ENCODE measurements around the gene CEND1. TPM values are rescaled to one million over a fixed set of nuclear protein-coding genes. Genes with fewer than 3 reads are reported as not detected.

Gene CEND1
- 0.65 TPM for total RNA-seq
- long read RNA-seq = 0 reads

DNA sequence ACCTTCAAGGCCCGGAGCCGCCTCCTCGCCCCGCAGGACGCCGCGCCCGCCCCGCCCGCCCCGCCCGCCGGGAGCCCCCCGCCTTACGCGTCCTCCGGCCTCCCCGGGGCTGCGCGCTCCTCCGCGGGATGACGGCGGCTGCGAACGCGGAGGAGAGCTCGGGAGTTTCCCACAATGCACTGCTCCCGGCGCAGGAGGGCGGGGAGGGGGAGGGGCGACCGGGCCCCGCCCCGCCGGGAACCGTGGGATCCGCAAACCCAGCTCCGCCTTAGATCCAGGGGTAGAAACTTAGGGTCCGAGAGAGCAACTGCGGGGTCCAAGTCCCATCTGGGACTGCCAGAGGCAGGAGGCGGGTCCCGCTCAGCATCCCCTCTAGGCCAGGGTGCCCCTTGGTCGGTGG is at the start of gene CEND1:
TSS of gene CEND1 (minus strand) at position 148 of the 400 bp plus-strand sequence. CDS start 1,514 bp downstream, outside the sequence.
- intact Hi-C loops (cut with DNase I) = no loop called here
- DNase-seq (ENCODE audit: low spot score) = no peak

DNA sequence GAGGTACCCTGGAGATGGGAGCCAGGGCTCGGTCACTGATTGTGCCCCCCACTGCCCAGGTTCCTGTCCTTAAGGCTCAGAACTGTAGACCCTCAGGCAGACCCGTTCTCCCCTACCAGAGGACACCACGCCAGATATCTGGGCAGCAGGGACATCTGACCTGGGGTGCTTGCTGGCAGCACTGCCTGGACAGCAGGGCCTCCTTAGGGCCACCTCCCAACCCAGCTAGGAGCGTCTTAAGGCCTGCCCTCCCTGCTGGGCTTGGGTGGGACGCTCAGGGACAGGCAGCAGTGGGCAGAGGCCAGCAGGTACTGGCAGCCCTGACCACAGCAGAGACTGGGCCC is 49.4 kb upstream of the CEND1 start:
- intact Hi-C loops (cut with DNase I) = no loop called here
- DNase-seq (ENCODE audit: low spot score) = no peak

DNA sequence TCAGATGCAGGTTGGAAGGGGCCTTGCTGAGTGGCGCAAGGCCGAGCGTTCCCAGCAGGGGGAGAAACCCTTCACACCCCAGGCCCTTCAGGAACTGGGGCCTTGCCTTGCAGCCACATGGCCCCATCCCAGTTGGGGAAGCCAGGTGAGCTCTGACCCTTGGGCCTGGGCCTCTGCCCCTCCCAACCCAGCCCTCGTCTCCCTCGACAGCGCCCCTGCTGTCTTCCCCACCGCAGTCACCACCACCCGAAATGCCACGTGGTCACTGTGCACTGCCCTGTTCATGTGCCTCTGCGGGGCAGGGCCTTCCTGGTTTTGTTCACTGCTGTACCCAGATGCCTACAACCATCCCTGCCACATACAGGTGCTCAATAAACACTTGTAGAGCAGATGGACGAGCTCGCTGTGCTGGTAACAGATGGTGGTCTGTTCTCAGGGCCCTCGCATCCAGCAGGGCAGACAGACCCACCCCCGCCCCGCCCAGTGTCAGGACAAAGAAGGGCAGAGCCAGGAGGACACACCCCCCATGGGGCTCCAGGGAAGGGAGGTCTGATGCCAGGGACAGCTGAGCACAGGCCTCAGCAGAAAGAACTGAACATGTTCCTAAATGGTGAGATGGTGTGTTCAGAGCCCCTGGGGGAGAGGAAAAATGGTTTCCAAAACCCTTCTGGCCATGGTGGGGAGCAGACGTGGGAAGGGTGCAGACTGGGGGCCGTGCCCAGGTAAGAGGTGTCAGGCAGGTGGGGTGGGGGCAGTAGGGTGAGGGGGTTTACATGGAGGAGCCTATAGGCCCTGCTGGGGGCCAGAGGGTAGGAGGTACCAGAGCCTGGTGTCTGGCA is 48.8 kb upstream of the CEND1 start:
- intact Hi-C loops (cut with DNase I) = no loop called here
- no peak for DNase-seq (ENCODE audit: low spot score)

DNA sequence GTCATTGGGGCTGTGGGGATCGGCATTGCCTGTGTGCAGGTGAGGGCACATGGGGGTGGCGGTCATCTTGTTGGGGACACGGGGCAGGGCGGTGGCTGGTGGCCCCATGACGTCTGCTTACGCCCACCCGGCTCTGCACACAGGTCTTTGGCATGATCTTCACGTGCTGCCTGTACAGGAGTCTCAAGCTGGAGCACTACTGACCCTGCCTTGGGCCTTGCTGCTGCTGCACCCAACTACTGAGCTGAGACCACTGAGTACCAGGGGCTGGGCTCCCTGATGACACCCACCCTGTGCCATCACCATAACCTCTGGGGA is 48.1 kb upstream of the CEND1 start:
- DNase-seq (ENCODE audit: low spot score) = no peak
- intact Hi-C loops (cut with DNase I) = no loop called here

DNA sequence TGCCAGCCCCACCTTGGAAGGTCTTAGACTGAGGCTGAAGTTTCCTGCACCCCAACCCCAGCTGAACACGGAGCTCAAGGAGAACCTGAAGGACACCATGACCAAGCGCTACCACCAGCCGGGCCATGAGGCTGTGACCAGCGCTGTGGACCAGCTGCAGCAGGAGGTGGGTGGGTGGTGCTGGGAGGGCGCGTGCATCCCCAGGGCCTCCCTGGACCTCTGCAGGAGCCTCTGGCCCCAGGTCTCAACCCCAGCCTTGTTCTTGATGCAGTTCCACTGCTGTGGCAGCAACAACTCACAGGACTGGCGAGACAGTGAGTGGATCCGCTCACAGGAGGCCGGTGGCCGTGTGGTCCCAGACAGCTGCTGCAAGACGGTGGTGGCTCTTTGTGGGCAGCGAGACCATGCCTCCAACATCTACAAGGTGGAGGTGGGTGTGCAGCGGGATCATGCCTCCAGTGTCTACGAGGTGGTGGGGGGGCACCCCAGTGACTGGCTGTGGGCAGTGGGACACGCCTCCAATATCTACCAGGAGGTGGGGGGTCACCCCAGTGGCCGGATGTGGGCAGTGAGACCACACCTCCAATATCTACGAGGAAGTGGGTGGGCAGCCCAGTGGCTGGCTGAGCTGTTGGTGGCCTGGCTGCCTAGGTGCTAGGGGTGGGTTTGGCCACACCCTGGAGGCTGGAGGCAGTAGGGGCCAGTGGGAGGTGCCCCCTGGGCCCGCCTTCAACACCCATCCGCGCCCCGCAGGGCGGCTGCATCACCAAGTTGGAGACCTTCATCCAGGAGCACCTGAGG is 47.5 kb upstream of the CEND1 start:
- intact Hi-C loops (cut with DNase I) = no loop called here
- no peak for DNase-seq (ENCODE audit: low spot score)

GRCh38 chr11:836700-837099 is 46.8 kb upstream of the CEND1 start:
- intact Hi-C loops (cut with DNase I) = no loop called here
- no peak for DNase-seq (ENCODE audit: low spot score)

- no peak for DNase-seq (ENCODE audit: low spot score)
- intact Hi-C loops (cut with DNase I) = no loop called here
Measured at GRCh38 chr11:836274-836673, 46.4 kb upstream of the CEND1 start.

DNA sequence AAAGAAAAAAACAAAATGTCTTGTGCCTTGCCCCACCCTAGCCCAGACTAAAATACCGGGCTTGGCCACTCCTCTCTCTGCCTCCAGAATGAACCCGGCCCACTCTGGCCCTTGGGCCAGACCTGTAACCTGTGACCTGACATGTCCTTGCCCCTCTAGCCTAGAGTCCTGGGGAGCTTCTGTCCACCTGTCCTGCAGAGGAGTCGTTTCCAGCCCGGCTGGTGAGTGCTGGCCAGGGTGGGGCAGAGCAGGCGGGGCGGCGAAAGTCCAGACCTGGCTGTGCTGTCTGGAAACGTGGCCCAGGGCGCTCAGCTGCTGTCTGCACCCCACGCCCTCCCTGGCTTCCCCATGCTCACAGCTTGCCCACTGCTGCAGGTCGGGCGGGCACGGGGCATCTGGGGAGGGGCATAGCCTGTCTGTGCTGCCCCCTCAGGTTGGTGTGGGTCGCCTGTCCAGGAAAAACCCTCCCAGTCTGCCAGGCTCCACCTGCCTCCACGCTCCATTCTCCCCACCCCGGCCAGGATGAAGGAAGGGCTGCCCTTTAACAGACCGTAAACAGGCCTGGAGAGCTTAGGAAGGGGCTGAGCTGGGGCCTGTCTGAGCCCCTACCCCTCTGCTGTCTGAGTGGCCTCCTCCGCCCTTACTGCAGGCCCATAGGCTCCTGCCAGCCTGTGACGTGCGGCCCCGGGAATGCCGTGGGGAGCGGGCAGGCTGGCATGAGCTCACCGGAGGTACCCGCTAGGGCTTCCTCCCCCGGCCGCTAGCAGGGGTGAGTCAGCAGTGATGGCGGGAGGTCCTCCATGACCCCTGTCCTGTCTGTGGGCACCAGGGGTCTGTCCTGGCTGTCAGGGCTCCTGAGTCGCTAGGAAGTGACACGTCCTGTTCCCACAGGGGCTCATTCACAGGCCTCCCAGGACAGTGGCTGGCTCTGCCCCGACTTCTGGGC is 44.8 kb upstream of the CEND1 start:
- DNase-seq (ENCODE audit: low spot score) = peak; percentile 91
- intact Hi-C loops (cut with DNase I) = no loop called here

GRCh38 chr11:833849-834311 is 44.0 kb upstream of the CEND1 start:
- intact Hi-C loops (cut with DNase I) = no loop called here
- DNase-seq (ENCODE audit: low spot score) = no peak

DNA sequence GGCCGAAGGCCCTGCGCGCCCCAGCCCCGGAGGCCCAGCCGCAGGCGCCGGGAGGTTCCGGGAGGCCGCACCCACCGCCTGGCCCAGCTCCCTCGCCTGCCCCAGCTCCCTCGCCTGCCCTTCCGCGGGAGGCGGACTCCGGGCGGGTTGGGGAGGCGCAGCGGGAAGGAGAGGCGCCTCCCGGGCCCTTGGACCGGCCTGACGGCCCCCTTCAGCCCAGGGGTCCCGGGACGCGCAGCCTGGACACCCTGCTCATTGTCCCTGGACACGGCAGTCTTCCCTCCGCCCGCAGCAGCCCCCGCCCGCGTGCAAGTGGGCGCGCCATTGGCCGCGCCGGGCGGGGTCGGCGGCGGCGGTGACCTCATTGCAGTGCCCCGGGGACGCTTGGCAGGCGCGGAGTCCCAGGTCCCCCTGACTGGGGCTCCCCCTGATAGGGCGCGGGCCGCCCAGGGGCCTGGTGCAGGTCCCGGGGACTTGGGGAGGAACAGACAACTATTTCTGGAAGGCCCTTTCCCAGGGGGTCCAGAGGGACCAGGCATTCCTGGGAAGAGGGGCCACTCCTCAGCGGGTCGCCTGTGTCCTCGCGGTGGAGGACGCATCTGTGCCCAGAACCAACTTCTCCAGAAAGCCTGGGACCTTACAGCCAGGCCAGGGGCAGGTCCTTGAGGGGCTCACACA is 43.4 kb upstream of the CEND1 start:
- DNase-seq (ENCODE audit: low spot score) = peak; percentile 85
- intact Hi-C loops (cut with DNase I) = no loop called here

DNA sequence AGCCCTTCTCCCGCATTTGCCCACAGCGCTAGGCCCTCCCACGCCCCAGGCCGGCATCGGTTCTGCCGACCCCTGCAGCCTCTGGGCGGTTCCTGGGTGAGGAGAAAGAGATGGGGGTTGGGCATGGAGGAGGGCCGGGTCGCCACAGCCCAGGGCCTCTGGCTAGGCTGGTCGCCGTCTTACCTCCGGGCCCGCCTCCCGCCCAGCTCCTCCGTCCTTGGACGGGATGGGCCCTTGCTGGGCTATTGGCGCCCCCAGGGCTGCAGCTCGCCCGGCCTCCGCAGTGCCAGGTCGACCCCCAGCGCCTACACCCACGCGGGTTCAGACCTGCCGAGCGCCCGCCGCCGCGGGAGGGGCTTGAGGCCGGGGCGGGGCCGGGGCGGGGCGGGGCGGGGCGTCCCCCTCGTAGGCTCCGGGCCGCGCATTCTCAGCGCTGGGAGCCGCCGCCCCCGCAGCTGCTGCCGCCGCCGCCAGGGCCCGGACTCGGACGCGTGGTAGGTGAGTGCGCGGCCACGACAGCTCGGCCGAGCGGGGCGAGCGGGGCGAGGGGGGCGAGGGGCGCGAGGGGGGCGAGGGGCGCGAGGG is 42.7 kb upstream of the CEND1 start, which contains the start of gene CD151:
TSS of gene CD151 (plus strand) at position 424 of the 585 bp plus-strand sequence. CDS start 3,118 bp downstream, outside the sequence.
- intact Hi-C loops (cut with DNase I) = no loop called here

GRCh38 chr11:831961-832528 is 42.2 kb upstream of the CEND1 start:
- intact Hi-C loops (cut with DNase I) = no loop called here
- DNase-seq (ENCODE audit: low spot score) = no peak

More for the DNA sequence above, 42.7 kb upstream of the CEND1 start, which contains the start of gene CD151:
- peak; percentile 81 for DNase-seq (ENCODE audit: low spot score)

- no peak for DNase-seq (ENCODE audit: low spot score)
- intact Hi-C loops (cut with DNase I) = no loop called here
Measured at GRCh38 chr11:831118-831864, 41.4 kb upstream of the CEND1 start.

DNA sequence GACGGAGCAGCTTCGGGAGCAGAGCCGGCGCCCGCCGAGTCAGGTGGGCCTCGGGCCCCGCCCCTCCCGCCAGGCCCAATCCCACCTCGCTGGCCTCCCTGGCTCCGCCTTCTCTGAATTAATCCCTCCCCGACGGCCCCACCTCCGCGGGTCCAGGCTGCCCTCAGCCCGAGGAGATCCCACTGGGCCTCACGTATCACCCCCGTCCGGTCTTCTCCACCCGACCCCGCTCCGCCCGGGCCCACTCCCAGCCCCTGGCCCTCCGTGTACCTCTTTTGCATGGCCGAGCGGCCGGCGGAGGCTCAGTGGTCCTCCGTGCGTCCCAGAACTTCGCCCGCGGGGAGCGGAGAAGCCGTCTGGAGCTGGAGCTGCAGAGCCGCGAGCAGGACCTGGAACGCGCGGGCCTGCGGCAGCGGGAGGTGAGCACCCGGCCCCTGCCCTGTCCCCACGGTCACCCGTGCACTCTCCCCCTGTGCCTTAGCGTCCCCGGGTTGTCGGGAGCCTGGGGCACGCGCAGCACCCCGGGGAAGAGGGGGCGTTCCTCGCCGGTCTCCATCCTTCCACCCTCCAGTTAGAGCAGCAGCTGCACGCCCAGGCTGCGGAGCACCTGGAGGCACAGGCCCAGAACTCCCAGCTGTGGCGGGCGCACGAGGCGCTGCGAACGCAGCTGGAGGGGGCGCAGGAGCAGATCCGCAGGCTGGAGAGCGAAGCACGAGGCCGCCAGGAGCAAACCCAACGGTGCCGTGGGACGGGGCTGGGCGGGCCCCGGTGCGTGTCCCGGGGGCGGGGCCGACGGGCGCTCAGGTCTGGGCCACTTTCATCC is 40.6 kb upstream of the CEND1 start:
- intact Hi-C loops (cut with DNase I) = no loop called here
- peak; percentile 84 for DNase-seq (ENCODE audit: low spot score)

DNA sequence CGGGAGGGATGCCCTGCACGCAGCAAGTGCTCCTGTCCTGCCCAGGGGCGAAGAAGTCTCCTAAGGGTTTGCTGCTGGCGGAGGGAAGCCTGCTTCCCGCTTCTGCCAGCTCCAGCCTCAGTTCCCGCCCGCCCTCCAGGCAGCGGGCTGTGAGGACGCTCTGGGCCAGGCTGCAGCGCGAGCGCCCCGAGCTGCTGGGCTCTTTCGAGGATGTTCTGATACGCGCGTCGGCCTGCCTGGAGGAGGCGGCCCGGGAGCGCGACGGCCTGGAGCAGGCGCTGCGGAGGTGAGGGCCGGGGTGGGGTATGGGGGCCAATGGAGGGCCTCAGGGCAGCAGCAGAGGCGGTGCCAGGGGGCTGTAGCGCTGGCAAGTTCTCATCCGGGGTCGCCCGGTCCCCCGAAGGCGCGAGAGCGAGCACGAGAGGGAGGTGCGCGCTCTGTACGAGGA is 40.0 kb upstream of the CEND1 start:
- no peak for DNase-seq (ENCODE audit: low spot score)

GRCh38 chr11:829176-829846 is 39.4 kb upstream of the CEND1 start:
- intact Hi-C loops (cut with DNase I) = no loop called here
- peak; percentile 83 for DNase-seq (ENCODE audit: low spot score)

More for the DNA sequence above, 40.0 kb upstream of the CEND1 start:
- intact Hi-C loops (cut with DNase I) = no loop called here
